Activated CD8-positive, alpha-beta memory T cell treated with anti-CD3 and anti-CD28 coated beads, Interleukin-2, amount 10 ng/mL, durations not matched to agents 7 days and 5 days (primary cell): ENCODE measurements around the gene RSKR. TPM values are rescaled to one million over a fixed set of nuclear protein-coding genes. Genes with fewer than 3 reads are reported as not detected.
A peak's percentile ranks its signal among the peaks of the same experiment; 100 is the strongest.
"Not testable (repeated sequence)": the region's sequence is repeated elsewhere in the genome, so short reads cannot be mapped to it uniquely, and the experiment has no call there.

ENCODE experiments used
- ATAC-seq: fragments of 150-1000 bp; cut with Tn5 transposase; one replicate; pipeline ENCODE4 v1.10.0; 2021; ENCODE audit warnings: moderate library complexity
- CTCF ChIA-PET: fragments of 350-600 bp; sonication (Branson Sonifier 250); formaldehyde crosslinking; loops from one replicate; lab custom pipeline; 2021; ENCODE audit warnings: antibody characterized with exemption; lab: Charles Lee
- DNase-seq: peaks from one replicate; pipeline ENCODE4 v3.0.0-alpha.2; 2020
- H3K27ac Mint-ChIP-seq: one replicate; pipeline ENCODE4 v1.8.0; 2021; ENCODE audit warnings: mild to moderate bottlenecking, mixed read lengths
- H3K27me3 Mint-ChIP-seq: one replicate; pipeline ENCODE4 v1.8.0; 2021; ENCODE audit warnings: mixed read lengths
- H3K36me3 Mint-ChIP-seq: one replicate; pipeline ENCODE4 v1.8.0; 2021; ENCODE audit warnings: mild to moderate bottlenecking, mixed read lengths
- H3K4me1 Mint-ChIP-seq: one replicate; pipeline ENCODE4 v1.8.0; 2021; ENCODE audit warnings: mixed read lengths
- H3K4me3 Mint-ChIP-seq: one replicate; pipeline ENCODE4 v1.8.0; 2021; ENCODE audit warnings: mild to moderate bottlenecking, moderate library complexity, mixed read lengths
- H3K9me3 Mint-ChIP-seq: one replicate; pipeline ENCODE4 v1.8.0; 2022; ENCODE audit warnings: low read depth, mixed read lengths
- total RNA-seq, 2 experiments: library from RNA; stranded (reverse); gene quantifications; one replicate each; pipeline ENCODE4 v1.2.3, GENCODE V29; 2021

RSKR gene
- total RNA-seq: 10 to 100 TPM; 25.4 to 28.2 TPM

GRCh38 chr17:28613931-28614381 is at the start of gene RSKR:
Gene RSKR (minus strand): TSS chr17:28614185. CDS start chr17:28614161, 24 bp downstream.
- ATAC-seq (no peak), DNase-seq (no peak)
- no peaks in the 10 kb centered on the region for H3K4me1 Mint-ChIP-seq
- no peaks in the 10 kb centered on the region for H3K9me3 Mint-ChIP-seq
- peak within 1 kb of the TSS; percentile 47 for H3K27ac Mint-ChIP-seq
- H3K4me3 Mint-ChIP-seq: no peak within 1 kb of the TSS
- CTCF ChIA-PET: interaction anchor here (0.8 to 2.1 kb wide), 7 partner anchors 14 to 119 kb away, joined by 3 to 14 read pairs (median 5); partner anchors contain the start of gene ALDOC
- H3K36me3 Mint-ChIP-seq: peaks cover 40% of the 10 kb centered on the region
- H3K27me3 Mint-ChIP-seq: no peaks in the 10 kb centered on the region

GRCh38 chr17:28663723-28664122 is 49.7 kb upstream of the RSKR start:
- CTCF ChIA-PET: interaction anchor here (5.2 kb wide), 1 partner anchor 16 kb away, joined by 102 read pairs; the partner anchor contains the start of gene BLTP2
- ATAC-seq (no peak), DNase-seq (no peak)
- no peaks in the 10 kb centered on the region for H3K9me3 Mint-ChIP-seq
- peak overlapping the region; percentile 99 for H3K27ac Mint-ChIP-seq
- H3K4me1 Mint-ChIP-seq: peaks cover 56% of the 10 kb centered on the region
- no peaks in the 10 kb centered on the region for H3K27me3 Mint-ChIP-seq
- H3K4me3 Mint-ChIP-seq: peak overlapping the region; percentile 97
- H3K36me3 Mint-ChIP-seq: peaks cover 37% of the 10 kb centered on the region

- H3K27ac Mint-ChIP-seq: peak overlapping the region; percentile 99
- peak overlapping the region; percentile 97 for H3K4me3 Mint-ChIP-seq
- peaks cover 39% of the 10 kb centered on the region for H3K36me3 Mint-ChIP-seq
- no peaks in the 10 kb centered on the region for H3K9me3 Mint-ChIP-seq
- ATAC-seq (no peak), DNase-seq (no peak)
- peaks cover 49% of the 10 kb centered on the region for H3K4me1 Mint-ChIP-seq
- CTCF ChIA-PET: interaction anchor here (0.5 to 5.2 kb wide), 8 partner anchors 10 to 289 kb away, joined by 3 to 102 read pairs (median 7); partner anchors contain the start of genes BLTP2, NEK8, PHF12 and PROCA1
- H3K27me3 Mint-ChIP-seq: no peaks in the 10 kb centered on the region
Measured at GRCh38 chr17:28662527-28662829, 48.5 kb upstream of the RSKR start.

- CTCF ChIA-PET: interaction anchor here (1.1 to 5.2 kb wide), 12 partner anchors 9 to 455 kb away, joined by 3 to 102 read pairs (median 5); partner anchors contain the start of genes BLTP2, NEK8, PHF12 and PROCA1
- ATAC-seq (peak; percentile 90), DNase-seq (peak; percentile 95)
- no peaks in the 10 kb centered on the region for H3K27me3 Mint-ChIP-seq
- peak within 1 kb of the TSS; percentile 99 for H3K27ac Mint-ChIP-seq
- peaks cover 38% of the 10 kb centered on the region for H3K36me3 Mint-ChIP-seq
- H3K4me3 Mint-ChIP-seq: peak within 1 kb of the TSS; percentile 97
- peaks cover 48% of the 10 kb centered on the region for H3K4me1 Mint-ChIP-seq
- no peaks in the 10 kb centered on the region for H3K9me3 Mint-ChIP-seq
Measured at GRCh38 chr17:28661635-28662526, 47.9 kb upstream of the RSKR start, which contains the start of the genes SDF2 and SUPT6H. Gene SDF2 (minus strand): TSS chr17:28661906. CDS start chr17:28661876, 30 bp downstream. Gene SUPT6H (plus strand): TSS chr17:28662205. CDS start chr17:28673402, 11,197 bp downstream.

GRCh38 chr17:28659497-28659881 is 45.5 kb upstream of the RSKR start:
- not testable (repeated sequence) for H3K27ac Mint-ChIP-seq, H3K9me3 Mint-ChIP-seq, DNase-seq, ATAC-seq, H3K27me3 Mint-ChIP-seq, H3K4me3 Mint-ChIP-seq
- Mint-ChIP-seq H3K4me1 (peaks cover 38% of the 10 kb centered on the region), H3K36me3 (peaks cover 32% of the 10 kb centered on the region)
- CTCF ChIA-PET: interaction anchor here (1.6 kb wide), 1 partner anchor 10 kb away, joined by 3 read pairs; no protein-coding TSS in a partner anchor

- H3K4me3 Mint-ChIP-seq, CTCF ChIA-PET, H3K9me3 Mint-ChIP-seq, H3K27ac Mint-ChIP-seq, ATAC-seq, H3K27me3 Mint-ChIP-seq, DNase-seq: not testable (repeated sequence)
- Mint-ChIP-seq H3K4me1 (peaks cover 34% of the 10 kb centered on the region), H3K36me3 (peaks cover 31% of the 10 kb centered on the region)
Measured at GRCh38 chr17:28658766-28659496, 44.9 kb upstream of the RSKR start.

- H3K9me3 Mint-ChIP-seq, H3K4me3 Mint-ChIP-seq, CTCF ChIA-PET, DNase-seq, H3K27ac Mint-ChIP-seq, ATAC-seq, H3K27me3 Mint-ChIP-seq: not testable (repeated sequence)
- Mint-ChIP-seq H3K36me3 (peaks cover 30% of the 10 kb centered on the region), H3K4me1 (peaks cover 29% of the 10 kb centered on the region)
Measured at GRCh38 chr17:28658342-28658741, 44.4 kb upstream of the RSKR start.

GRCh38 chr17:28657756-28658155 is 43.8 kb upstream of the RSKR start:
- DNase-seq (no peak), ATAC-seq (no peak)
- Mint-ChIP-seq H3K27me3 (no peaks in the 10 kb centered on the region), H3K4me3 (no peak overlapping the region), H3K27ac (no peak overlapping the region), H3K36me3 (peaks cover 33% of the 10 kb centered on the region), H3K4me1 (peaks cover 23% of the 10 kb centered on the region), H3K9me3 (no peaks in the 10 kb centered on the region)
- CTCF ChIA-PET: interaction anchor here (0.8 to 1.3 kb wide), 2 partner anchors 11 to 17 kb away, joined by 3 read pairs; no protein-coding TSS in a partner anchor

- DNase-seq (no peak), ATAC-seq (peak; percentile 27)
- no peaks in the 10 kb centered on the region for H3K27me3 Mint-ChIP-seq
- CTCF ChIA-PET: interaction anchor here (0.6 to 1.7 kb wide), 3 partner anchors 8 to 22 kb away, joined by 3 to 6 read pairs (median 3); partner anchors contain the start of gene BLTP2
- no peak overlapping the region for H3K27ac Mint-ChIP-seq
- peaks cover 12% of the 10 kb centered on the region for H3K4me1 Mint-ChIP-seq
- no peak overlapping the region for H3K4me3 Mint-ChIP-seq
- peaks cover 29% of the 10 kb centered on the region for H3K36me3 Mint-ChIP-seq
- H3K9me3 Mint-ChIP-seq: no peaks in the 10 kb centered on the region
Measured at GRCh38 chr17:28655160-28655559, 41.2 kb upstream of the RSKR start.

- DNase-seq (no peak), ATAC-seq (no peak)
- no peaks in the 10 kb centered on the region for H3K9me3 Mint-ChIP-seq
- H3K27me3 Mint-ChIP-seq: no peaks in the 10 kb centered on the region
- H3K36me3 Mint-ChIP-seq: peaks cover 16% of the 10 kb centered on the region
- CTCF ChIA-PET: interaction anchor here (1.1 to 8.5 kb wide), 4 partner anchors 14 to 28 kb away, joined by 5 to 102 read pairs (median 22); partner anchors contain the start of genes SDF2 and SUPT6H
- no peak overlapping the region for H3K4me3 Mint-ChIP-seq
- H3K4me1 Mint-ChIP-seq: peaks cover 26% of the 10 kb centered on the region
- H3K27ac Mint-ChIP-seq: no peak overlapping the region
Measured at GRCh38 chr17:28648698-28649097, 34.7 kb upstream of the RSKR start.

GRCh38 chr17:28646039-28646754 is 32.2 kb upstream of the RSKR start:
- peak overlapping the region; percentile 86 for H3K4me3 Mint-ChIP-seq
- DNase-seq (no peak), ATAC-seq (no peak)
- H3K27ac Mint-ChIP-seq: peak overlapping the region; percentile 92
- H3K4me1 Mint-ChIP-seq: peaks cover 38% of the 10 kb centered on the region
- no peaks in the 10 kb centered on the region for H3K27me3 Mint-ChIP-seq
- CTCF ChIA-PET: interaction anchor here (0.8 to 8.5 kb wide), 19 partner anchors 8 to 103 kb away, joined by 3 to 102 read pairs (median 5); partner anchors contain the start of genes NEK8, PROCA1, RPL23A and SDF2
- peaks cover 30% of the 10 kb centered on the region for H3K36me3 Mint-ChIP-seq
- H3K9me3 Mint-ChIP-seq: no peaks in the 10 kb centered on the region

GRCh38 chr17:28645576-28645939 is 31.6 kb upstream of the RSKR start:
- Mint-ChIP-seq H3K9me3 (no peaks in the 10 kb centered on the region), H3K27ac (peak overlapping the region; percentile 92), H3K4me3 (peak overlapping the region; percentile 86), H3K36me3 (peaks cover 29% of the 10 kb centered on the region), H3K27me3 (no peaks in the 10 kb centered on the region), H3K4me1 (peaks cover 38% of the 10 kb centered on the region)
- DNase-seq (peak; percentile 45), ATAC-seq (no peak)
- CTCF ChIA-PET: interaction anchor here (0.8 to 8.5 kb wide), 15 partner anchors 10 to 307 kb away, joined by 3 to 102 read pairs (median 6); partner anchors contain the start of genes NEK8, PROCA1, RPL23A and SDF2
